SIG-M5 treated with dmso at 0.1 percent for 504 hours (cell line): ENCODE data around the gene GRIP2.

ENCODE experiments used
- DNase-seq: peaks from one replicate; lab custom pipeline; 2025; ENCODE audit not compliant: unreplicated experiment; lab: John Stamatoyannopoulos, UW

GRIP2 gene

GRCh38 chr3:14507757-14508504, 32.2 kb downstream of the GRIP2 start:
- no peak for DNase-seq

GRCh38 chr3:14507305-14507741, 32.8 kb downstream of the GRIP2 start:
- DNase-seq, result no peak

- DNase-seq, result no peak
Observed at GRCh38 chr3:14506626-14507304, 33.4 kb downstream of the GRIP2 start.

GRCh38 chr3:14505803-14506500, 34.2 kb downstream of the GRIP2 start:
- no peak for DNase-seq

- DNase-seq, result no peak
Observed at GRCh38 chr3:14505001-14505802, 34.9 kb downstream of the GRIP2 start.

GRCh38 chr3:14503706-14504065, 36.5 kb downstream of the GRIP2 start:
- no peak for DNase-seq

GRCh38 chr3:14503033-14503705, 37.0 kb downstream of the GRIP2 start:
- no peak for DNase-seq

- DNase-seq, result no peak
Observed at GRCh38 chr3:14502472-14502871, 37.7 kb downstream of the GRIP2 start.

GRCh38 chr3:14497321-14497720, 42.8 kb downstream of the GRIP2 start:
- no peak for DNase-seq

GRCh38 chr3:14496351-14496750, 43.8 kb downstream of the GRIP2 start:
- no peak for DNase-seq

- DNase-seq, result no peak
Observed at GRCh38 chr3:14494973-14495300, 45.2 kb downstream of the GRIP2 start.

- no peak for DNase-seq
Observed at GRCh38 chr3:14494279-14494972, 45.7 kb downstream of the GRIP2 start.

- DNase-seq, result no peak
Observed at GRCh38 chr3:14492948-14493881, 46.9 kb downstream of the GRIP2 start.

- no peak for DNase-seq
Observed at GRCh38 chr3:14491396-14492190, 48.5 kb downstream of the GRIP2 start.

- no peak for DNase-seq
Observed at GRCh38 chr3:14490831-14491230, 49.3 kb downstream of the GRIP2 start.

GRCh38 chr3:14490255-14490654, 49.9 kb downstream of the GRIP2 start:
- DNase-seq, result no peak

- no peak for DNase-seq
Observed at GRCh38 chr3:14489641-14490040, 50.5 kb downstream of the GRIP2 start.

- DNase-seq, result no peak
Observed at GRCh38 chr3:14488286-14489041, 51.7 kb downstream of the GRIP2 start.
